IMR-90 (cell line): ENCODE data around the gene COL1A1. TPM values are rescaled to one million over a fixed set of nuclear protein-coding genes. Genes with fewer than 3 reads are reported as not detected.
A peak's percentile ranks its signal among the peaks of the same experiment; 100 is the strongest.

Source experiments
- ATAC-seq: fragments of 200-7000 bp; cut with Tn5 transposase; 2 replicates; pipeline ENCODE4 v1.9.1; 2020; ENCODE audit warnings: low read depth, mild to moderate bottlenecking, moderate library complexity
- BruUV-seq: library from RNA; stranded (reverse); fragments of 400-500 nt; replicated peaks from 2 replicates; lab custom pipeline; 2021; lab: Mats Ljungman, UMichigan
- CTCF ChIA-PET: fragments of 300-600 bp; formaldehyde crosslinking; extraction: SDS; loops from one replicate; lab custom pipeline; 2021; ENCODE audit warnings: antibody characterized with exemption; lab: Yijun Ruan, JAX
- POLR2A ChIA-PET: fragments of 300-600 bp; sonication (Branson Sonifier 250); formaldehyde crosslinking; loops from one replicate; lab custom pipeline; 2022; ENCODE audit warnings: antibody characterized with exemption; ENCODE audit not compliant: unreplicated experiment; lab: Charles Lee
- DNase-seq: peaks from one replicate; pipeline ENCODE4 v3.0.0; 2013
- H2AFZ ChIP-seq: replicated peaks from 2 replicates; pipeline ENCODE3; 2013; ENCODE audit warnings: low read length, mild to moderate bottlenecking; ENCODE audit not compliant: poor library complexity
- H2AK5ac ChIP-seq: 2 replicates; pipeline ENCODE4 v1.6.1; 2013; ENCODE audit warnings: low read depth, low read length, inconsistent platforms
- H2AK9ac ChIP-seq: replicated peaks from 2 replicates; pipeline ENCODE3; 2013; ENCODE audit warnings: mild to moderate bottlenecking, low read depth, low read length, moderate library complexity; ENCODE audit not compliant: poor library complexity
- H2BK120ac ChIP-seq: 2 replicates; pipeline ENCODE4 v1.6.1; 2013; ENCODE audit warnings: low read depth, low read length, inconsistent platforms
- H2BK15ac ChIP-seq: 3 replicates; pipeline ENCODE4 v1.6.1; 2013; ENCODE audit warnings: low read depth, low read length, inconsistent platforms
- H2BK20ac ChIP-seq: 2 replicates; pipeline ENCODE4 v1.6.1; 2013; ENCODE audit warnings: low read depth, mild to moderate bottlenecking, inconsistent platforms, low read length, moderate library complexity
- H2BK5ac ChIP-seq: 2 replicates; pipeline ENCODE4 v1.6.1; 2013; ENCODE audit warnings: mild to moderate bottlenecking, low read depth, low read length, inconsistent platforms; ENCODE audit not compliant: poor library complexity, severe bottlenecking
- H3K14ac ChIP-seq: replicated peaks from 2 replicates; pipeline ENCODE4 v1.6.1; 2013; ENCODE audit warnings: low read depth, low read length, inconsistent platforms
- H3K18ac ChIP-seq: 2 replicates; pipeline ENCODE4 v1.6.1; 2013; ENCODE audit warnings: low read depth, low read length, control low read depth
- H3K23ac ChIP-seq: 2 replicates; pipeline ENCODE4 v1.6.1; 2013; ENCODE audit warnings: low read depth, low read length, inconsistent platforms
- H3K27ac ChIP-seq: 2 replicates; pipeline ENCODE4 v1.5.1; 2013; ENCODE audit warnings: mild to moderate bottlenecking, control low read depth, low read length; ENCODE audit not compliant: insufficient read depth
- H3K27me3 ChIP-seq: 2 replicates; pipeline ENCODE4 v1.6.1; 2013; ENCODE audit warnings: low read length; ENCODE audit not compliant: control insufficient read depth, insufficient read depth
- H3K36me3 ChIP-seq: 2 replicates; pipeline ENCODE4 v1.6.1; 2013; ENCODE audit warnings: low read length, mixed read lengths; ENCODE audit not compliant: control insufficient read depth, insufficient read depth
- H3K4ac ChIP-seq: 2 replicates; pipeline ENCODE4 v1.6.1; 2013; ENCODE audit warnings: low read depth, low read length, inconsistent platforms
- H3K4me1 ChIP-seq: 2 replicates; pipeline ENCODE4 v1.6.1; 2013; ENCODE audit warnings: low read length, mixed read lengths; ENCODE audit not compliant: control insufficient read depth, insufficient read depth
- H3K4me2 ChIP-seq: 2 replicates; pipeline ENCODE4 v1.6.1; 2013; ENCODE audit warnings: low read depth, mild to moderate bottlenecking, control low read depth, low read length, moderate library complexity
- H3K4me3 ChIP-seq: 2 replicates; pipeline ENCODE4 v1.5.1; 2013; ENCODE audit warnings: low read depth, mild to moderate bottlenecking, control low read depth, low read length, moderate library complexity; ENCODE audit not compliant: insufficient read depth
- H3K56ac ChIP-seq: 2 replicates; pipeline ENCODE4 v1.6.1; 2013; ENCODE audit warnings: low read length, inconsistent platforms; ENCODE audit not compliant: insufficient read depth; ENCODE audit errors: extremely low read depth
- H3K79me1 ChIP-seq, 2 experiments: 2 replicates each; pipeline ENCODE4 v1.6.1; 2013; ENCODE audit warnings: low read length in 2 of 2, inconsistent platforms in 1 of 2, low read depth in 1 of 2
- H3K9ac ChIP-seq: 2 replicates; pipeline ENCODE4 v1.6.1; 2013; ENCODE audit warnings: low read depth, low read length, control low read depth
- H3K9me1 ChIP-seq: 2 replicates; pipeline ENCODE4 v1.6.1; 2013; ENCODE audit warnings: low read length, inconsistent platforms; ENCODE audit not compliant: insufficient read depth
- H3K9me3 ChIP-seq: 2 replicates; pipeline ENCODE4 v1.6.1; 2013; ENCODE audit warnings: low read length; ENCODE audit not compliant: control insufficient read depth, insufficient read depth
- H4K20me1 ChIP-seq: 2 replicates; pipeline ENCODE4 v1.6.1; 2013; ENCODE audit warnings: low read length, inconsistent platforms; ENCODE audit not compliant: insufficient read depth
- H4K5ac ChIP-seq: 2 replicates; pipeline ENCODE4 v1.6.1; 2013; ENCODE audit warnings: mild to moderate bottlenecking, low read depth, low read length, control low read depth
- H4K8ac ChIP-seq, 2 experiments: 2 replicates each; pipeline ENCODE4 v1.6.1; 2013; ENCODE audit warnings: low read depth in 2 of 2, low read length in 2 of 2, control low read depth in 1 of 2, inconsistent platforms in 1 of 2
- H4K91ac ChIP-seq: 2 replicates; pipeline ENCODE4 v1.6.1; 2013; ENCODE audit warnings: low read depth, low read length, inconsistent platforms; ENCODE audit not compliant: insufficient read depth
- BHLHE40 ChIP-seq: fragments of 150-350 bp; IDR thresholded peaks from 2 replicates; pipeline ENCODE4 v1.6.1; 2016; ENCODE audit warnings: mild to moderate bottlenecking, low read depth, low read length
- CEBPB ChIP-seq: IDR thresholded peaks from 2 replicates; pipeline ENCODE4 v1.6.1; 2012; ENCODE audit warnings: low read depth, low read length, improper control_type of control experiment
- MAZ ChIP-seq: IDR thresholded peaks from 2 replicates; pipeline ENCODE4 v1.6.1; 2012; ENCODE audit warnings: low read depth, mild to moderate bottlenecking, low read length, improper control_type of control experiment, moderate library complexity, borderline replicate concordance
- POLR2A ChIP-seq: IDR thresholded peaks from 2 replicates; pipeline ENCODE4 v1.6.1; 2012; ENCODE audit warnings: mild to moderate bottlenecking, low read depth, low read length
- WGBS, 2 experiments: methylation state at CpG; one replicate each; pipeline versions ENCODE4 v1.1.5 to v1.1.7; 2013; ENCODE audit warnings: missing lambda C conversion rate in 2 of 2; ENCODE audit not compliant: insufficient read length in 1 of 2; ENCODE audit errors: extremely low coverage in 2 of 2; 5-methylcytosine and 5-hydroxymethylcytosine counted together
- dilution Hi-C: fragments of 300-500 bp; cut with HindIII; formaldehyde crosslinking; loops from one replicate; pipeline ENCODE4 v1.14.3; 2018; ENCODE audit warnings: low sequenced_read_pairs; ENCODE audit not compliant: unreplicated experiment
- in situ Hi-C: fragments of 300-500 bp; cut with MboI; formaldehyde crosslinking; loops from 3 replicates; pipeline ENCODE4 v1.14.3; 2019; ENCODE audit warnings: low sequenced_read_pairs, inconsistent platforms, mixed read lengths
- intact Hi-C: fragments of 100-400 bp; cut with micrococcal nuclease; formaldehyde crosslinking; loops from 2 replicates; pipeline ENCODE4 v1.10.0; 2022
- polyA plus RNA-seq, 3 experiments: library from polyadenylated mRNA; depleted of rRNA; stranded (reverse); fragments of >200 nt; gene quantifications; 2 replicates each; pipeline ENCODE4 v1.2.3, GENCODE V29; 2012; ENCODE audit warnings: low replicate concordance in 1 of 3
- total RNA-seq: library from RNA; depleted of rRNA; stranded (reverse); fragments of >200 nt; gene quantifications from 2 replicates; pipeline ENCODE4 v1.2.3, GENCODE V29; 2012

COL1A1 gene
- total and polyA plus RNA-seq, 2 of the 4 experiments (the other 2 are of a cell fraction): 2,180 to 4,350 TPM

DNA sequence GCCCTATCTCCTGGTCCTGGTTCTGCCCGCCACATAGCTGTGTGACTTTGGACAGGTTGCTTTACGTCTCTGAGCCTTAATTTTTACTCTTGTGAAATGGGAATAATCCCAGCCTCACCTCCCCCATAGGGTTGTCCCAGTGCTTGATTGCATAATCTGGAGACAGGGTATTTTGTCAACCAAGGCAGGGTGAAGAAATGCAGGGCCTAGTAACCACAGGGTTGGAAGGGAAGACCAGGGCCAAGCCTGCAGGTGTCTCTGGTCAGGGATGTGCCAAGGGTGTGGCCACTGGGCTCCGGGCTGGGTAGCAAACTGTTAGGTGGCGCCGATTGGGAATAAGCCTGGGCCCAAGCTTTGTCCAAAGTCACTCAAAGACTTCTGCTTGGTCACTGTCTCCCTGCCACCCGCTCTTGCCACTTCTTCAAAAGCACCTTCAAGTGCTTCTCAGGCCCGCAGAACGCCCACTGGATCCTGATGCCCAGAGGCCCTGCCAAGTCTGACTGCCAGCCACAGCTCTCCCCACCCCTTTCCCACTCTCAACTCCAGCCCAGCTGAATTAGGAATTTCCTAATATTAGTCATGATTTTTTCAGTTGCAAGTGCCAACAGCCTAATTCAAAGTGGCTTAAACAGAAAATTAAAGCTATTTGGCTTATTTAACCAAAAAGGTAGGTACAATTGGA, 20.6 kb upstream of the COL1A1 start:
- H2AFZ ChIP-seq: peak overlapping the region; percentile 58

More for the DNA sequence above, 20.6 kb upstream of the COL1A1 start:
- ATAC-seq: no peak
- Histone ChIP-seq H2BK20ac (peak overlapping the region; percentile 92), H3K18ac (peak overlapping the region; percentile 94), H3K27ac (peak overlapping the region; percentile 87), H3K27me3 (no peaks in the 10 kb centered on the region), H4K91ac (peak overlapping the region; percentile 96), H2BK120ac (peak overlapping the region; percentile 94), H4K5ac (peak overlapping the region; percentile 86), H3K23ac (peak overlapping the region; percentile 55; the same call in 1 of the 2 replicates), H3K9ac (peak overlapping the region; percentile 43), H4K20me1 (peaks cover 4% of the 10 kb centered on the region; the same call in 1 of the 2 replicates), H3K4me3 (no peak overlapping the region), H3K79me1 (peaks cover 7 to 37% of the 10 kb centered on the region in 2 experiments; a peak in 3 of 4 replicates), H3K56ac (peak overlapping the region; percentile 53; the same call in 1 of the 2 replicates), H3K9me3 (peaks cover 10% of the 10 kb centered on the region), H3K36me3 (no peaks in the 10 kb centered on the region), H2BK5ac (peak overlapping the region; percentile 95), H2AK9ac (peak overlapping the region; percentile 59), H4K8ac (peak overlapping the region; percentile 67; a peak in 3 of 4 replicates), H3K4me2 (peak overlapping the region; percentile 64), H3K4ac (peak overlapping the region; percentile 93), H2BK15ac (peak overlapping the region; percentile 72), H3K14ac (peak overlapping the region; percentile 94), H2AK5ac (peak overlapping the region; percentile 84), H3K9me1 (peaks cover 14% of the 10 kb centered on the region), H3K4me1 (peaks cover 32% of the 10 kb centered on the region)
- CTCF ChIA-PET: interaction anchor here (0.5 kb wide), 1 partner anchor 128 kb away, joined by 4 read pairs; no protein-coding TSS in a partner anchor
- POLR2A ChIA-PET: interaction anchor here (0.7 to 1.3 kb wide), 8 partner anchors 11 to 46 kb away, joined by 3 to 8 read pairs (median 4); partner anchors contain the start of gene COL1A1
- 69% methylated on average over 5 of the region's 8 CpGs; no CpG with 5 or more reads in 1 of the 2 experiments for WGBS, 2 experiments
- no TSS peak for BruUV-seq
- TF ChIP-seq BHLHE40 (no peak), POLR2A (0 out of 2 replicates have a peak, but pooled peaks have one; percentile 14), MAZ (0 out of 2 replicates have a peak, but pooled peaks have one; percentile 18), CEBPB (peak; percentile 70; the same call in 1 of the 2 replicates)
- in situ Hi-C loops (no loop called here), dilution Hi-C loops (no loop called here), intact Hi-C loops (no loop called here)
- DNase-seq: peak; percentile 53
